Measurements from ENCODE around the gene PREB. TPM values are rescaled to one million over a fixed set of nuclear protein-coding genes. Genes with fewer than 3 reads are reported as not detected.

PREB gene
- total and polyA plus RNA-seq, 8 donors, result 14.2 to 107 (median 41.0) TPM

DNA sequence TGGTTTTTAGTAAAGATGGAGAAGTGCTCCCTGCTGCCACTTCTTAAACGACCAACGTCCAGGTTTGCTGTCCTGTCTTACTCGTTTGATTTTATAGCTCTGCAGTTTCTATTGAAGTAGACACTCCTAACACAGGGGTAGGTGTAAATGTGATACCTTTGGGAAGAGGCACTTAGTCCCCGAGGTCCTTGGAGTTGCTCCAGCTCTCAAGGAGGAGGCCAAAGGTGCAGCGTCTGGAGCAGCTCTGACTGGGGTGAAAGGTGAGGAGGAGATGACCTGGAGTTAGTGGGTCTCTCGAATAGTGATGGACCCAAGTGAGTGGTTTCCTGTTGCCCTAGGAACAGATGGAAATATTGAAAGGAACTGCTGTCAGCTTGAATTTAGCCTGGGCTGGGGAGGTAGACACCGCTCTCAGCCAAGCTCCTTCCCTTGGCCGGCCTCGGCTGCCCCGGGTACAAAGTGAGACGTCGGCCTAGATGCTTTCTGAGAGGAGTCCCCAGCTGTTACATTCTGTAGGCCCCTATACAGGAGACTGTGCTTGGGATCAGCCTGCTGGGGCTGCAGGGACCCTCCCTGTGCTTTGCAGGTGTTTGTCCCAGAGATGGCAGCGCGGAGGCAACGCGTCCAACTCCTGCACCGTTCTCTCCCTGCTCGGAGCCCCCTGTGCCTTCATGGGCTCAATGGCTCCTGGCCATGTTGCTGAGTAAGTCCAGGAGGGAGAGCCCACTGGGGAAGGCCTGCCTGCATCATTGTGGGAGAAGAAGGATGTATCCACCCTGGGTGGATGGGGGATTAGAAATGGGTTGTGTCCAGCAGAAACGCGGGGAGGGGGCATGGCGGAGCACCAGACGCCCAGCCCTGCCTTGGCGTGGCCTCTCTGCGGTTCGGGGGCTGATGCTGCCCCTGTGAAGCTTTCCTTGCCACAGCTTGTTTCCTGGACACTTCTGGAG, 42.4 kb downstream of the PREB start:
- Histone ChIP-seq H3K4me3 (no peak overlapping the region), H3K36me3 (peaks cover 0 to 18% (median 0%) of the 10 kb centered on the region in 4 donors), H3K9me3 (no peaks in the 10 kb centered on the region), H3K27ac (no peak overlapping the region), H3K27me3 (no peaks in the 10 kb centered on the region), H3K4me1 (peaks cover 5 to 41% (median 23%) of the 10 kb centered on the region in 4 donors)
- intact Hi-C loops (cut with DNase I; ENCODE audit: low total_unique reads), result no loop called here
- 73 to 85% (median 80%) methylated on average over 12 to 25 of the region's 25 CpGs for WGBS, 5 donors
- TF ChIP-seq, protein P1, sequence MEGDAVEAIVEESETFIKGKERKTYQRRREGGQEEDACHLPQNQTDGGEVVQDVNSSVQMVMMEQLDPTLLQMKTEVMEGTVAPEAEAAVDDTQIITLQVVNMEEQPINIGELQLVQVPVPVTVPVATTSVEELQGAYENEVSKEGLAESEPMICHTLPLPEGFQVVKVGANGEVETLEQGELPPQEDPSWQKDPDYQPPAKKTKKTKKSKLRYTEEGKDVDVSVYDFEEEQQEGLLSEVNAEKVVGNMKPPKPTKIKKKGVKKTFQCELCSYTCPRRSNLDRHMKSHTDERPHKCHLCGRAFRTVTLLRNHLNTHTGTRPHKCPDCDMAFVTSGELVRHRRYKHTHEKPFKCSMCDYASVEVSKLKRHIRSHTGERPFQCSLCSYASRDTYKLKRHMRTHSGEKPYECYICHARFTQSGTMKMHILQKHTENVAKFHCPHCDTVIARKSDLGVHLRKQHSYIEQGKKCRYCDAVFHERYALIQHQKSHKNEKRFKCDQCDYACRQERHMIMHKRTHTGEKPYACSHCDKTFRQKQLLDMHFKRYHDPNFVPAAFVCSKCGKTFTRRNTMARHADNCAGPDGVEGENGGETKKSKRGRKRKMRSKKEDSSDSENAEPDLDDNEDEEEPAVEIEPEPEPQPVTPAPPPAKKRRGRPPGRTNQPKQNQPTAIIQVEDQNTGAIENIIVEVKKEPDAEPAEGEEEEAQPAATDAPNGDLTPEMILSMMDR (IDR thresholded peaks at IDR 0.05), result no peak
- TF ChIP-seq POLR2A (IDR thresholded peaks at IDR 0.05) (no peak), EP300 (IDR thresholded peaks at IDR 0.05) (no peak), POLR2AphosphoS5 (IDR thresholded peaks at IDR 0.05) (no peak)
- DNase-seq, result no peak

DNA sequence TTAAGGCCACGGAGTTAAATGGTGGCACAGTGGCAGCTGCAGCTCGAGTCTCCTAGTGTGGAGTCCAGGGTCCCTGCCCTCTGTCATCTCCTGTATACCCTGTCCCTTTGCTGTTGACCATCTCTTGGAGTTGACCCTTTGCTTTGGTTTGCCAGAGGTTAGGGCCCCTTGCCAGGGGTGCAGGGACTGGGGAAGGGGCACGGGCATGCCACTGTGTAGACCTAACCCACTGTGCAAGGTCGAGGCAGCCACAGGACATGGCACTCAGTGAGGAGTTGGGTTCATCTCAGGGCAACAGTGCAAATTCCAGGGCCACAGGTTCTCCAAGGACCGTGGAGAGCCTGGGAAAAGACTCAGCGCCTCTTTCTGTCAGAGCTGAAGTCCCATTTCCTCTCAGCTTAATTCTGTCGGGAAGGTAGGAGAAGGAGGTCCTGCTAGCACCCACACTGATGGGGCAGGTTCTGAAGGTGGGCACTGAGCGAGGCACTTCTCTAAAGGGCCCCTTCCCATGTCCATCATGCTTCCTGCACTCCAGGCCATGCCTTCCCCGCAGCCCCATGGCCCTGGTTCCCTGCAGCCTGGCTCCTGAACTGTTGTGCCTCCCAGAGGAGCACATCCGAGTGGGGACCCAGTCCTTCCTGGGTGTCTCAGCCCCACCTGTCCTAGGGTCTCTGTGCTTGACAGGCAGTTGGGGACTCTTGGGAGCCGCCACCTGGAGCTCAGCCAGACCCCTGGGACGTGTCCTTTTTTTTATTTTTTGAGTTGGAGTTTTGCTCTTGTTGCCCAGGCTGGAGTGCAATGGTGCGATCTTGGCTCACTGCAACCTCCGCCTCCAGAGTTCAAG, 45.1 kb downstream of the PREB start:
- Histone ChIP-seq H3K27me3 (no peaks in the 10 kb centered on the region), H3K27ac (no peak overlapping the region), H3K4me1 (peaks cover 21 to 51% (median 29%) of the 10 kb centered on the region in 4 donors), H3K4me3 (no peak overlapping the region), H3K9me3 (no peaks in the 10 kb centered on the region), H3K36me3 (peaks cover 0 to 12% (median 0%) of the 10 kb centered on the region in 4 donors)
- intact Hi-C loops (cut with DNase I; ENCODE audit: low total_unique reads), result loop anchor here (10.0 kb wide), 1 partner anchor 55 kb away; the partner anchor contains the start of gene TMEM214
- 88 to 93% (median 91%) methylated on average over 11 to 14 of the region's 14 CpGs for WGBS, 5 donors
- TF ChIP-seq POLR2A (IDR thresholded peaks at IDR 0.05) (no peak), EP300 (IDR thresholded peaks at IDR 0.05) (no peak), POLR2AphosphoS5 (IDR thresholded peaks at IDR 0.05) (no peak)
- TF ChIP-seq, protein P1 (IDR thresholded peaks at IDR 0.05), result no peak
- no peak for DNase-seq

DNA sequence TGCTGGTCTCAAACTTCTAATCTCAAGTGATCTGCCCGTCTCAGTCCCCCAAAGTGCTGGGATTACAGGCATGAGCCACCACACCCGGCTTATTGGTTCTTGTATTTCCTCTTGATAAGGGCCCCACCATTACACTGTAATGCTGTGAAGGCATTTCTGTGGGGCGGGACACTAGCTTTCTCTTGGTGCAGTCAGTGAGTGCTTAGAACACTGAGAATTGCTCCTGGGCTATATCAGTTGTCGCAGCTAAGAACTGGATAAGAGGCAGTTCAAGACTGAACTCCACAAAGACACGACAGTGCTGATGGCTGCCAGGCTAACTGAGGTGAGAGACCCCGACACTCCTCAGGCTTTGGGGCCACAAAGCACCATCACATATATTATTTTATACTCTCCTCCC, 45.8 kb downstream of the PREB start:
- DNase-seq, result no peak
- intact Hi-C loops (cut with DNase I; ENCODE audit: low total_unique reads), result loop anchor here (10.0 kb wide), 1 partner anchor 54 kb away; the partner anchor contains the start of gene TMEM214
- TF ChIP-seq, protein P1 (IDR thresholded peaks at IDR 0.05), result no peak
- TF ChIP-seq EP300 (IDR thresholded peaks at IDR 0.05) (no peak), POLR2AphosphoS5 (IDR thresholded peaks at IDR 0.05) (no peak)

More for the DNA sequence above, 45.8 kb downstream of the PREB start:
- 65 to 84% (median 73%) methylated on average over 5 to 6 of the region's 6 CpGs for WGBS, 5 donors
- no peak overlapping the region for H3K4me3 ChIP-seq
- H3K27me3 ChIP-seq, result no peaks in the 10 kb centered on the region
- H3K36me3 ChIP-seq, result peaks cover 0 to 6% (median 0%) of the 10 kb centered on the region in 4 donors
- H3K9me3 ChIP-seq, result no peaks in the 10 kb centered on the region
- H3K27ac ChIP-seq, result no peak overlapping the region
- peaks cover 21 to 58% (median 35%) of the 10 kb centered on the region in 4 donors for H3K4me1 ChIP-seq

Measured in stomach (tissue), 9 donors.